HG03060 (cell line): ENCODE measurements around the gene EMX2.

ENCODE experiments used
- ATAC-seq: cut with Tn5 transposase; IDR thresholded peaks from one replicate; pipeline ENCODE4 v1.9.1; 2021; ENCODE audit warnings: low read depth, moderate number of reproducible peaks; ENCODE audit not compliant: unreplicated experiment

Gene EMX2

DNA sequence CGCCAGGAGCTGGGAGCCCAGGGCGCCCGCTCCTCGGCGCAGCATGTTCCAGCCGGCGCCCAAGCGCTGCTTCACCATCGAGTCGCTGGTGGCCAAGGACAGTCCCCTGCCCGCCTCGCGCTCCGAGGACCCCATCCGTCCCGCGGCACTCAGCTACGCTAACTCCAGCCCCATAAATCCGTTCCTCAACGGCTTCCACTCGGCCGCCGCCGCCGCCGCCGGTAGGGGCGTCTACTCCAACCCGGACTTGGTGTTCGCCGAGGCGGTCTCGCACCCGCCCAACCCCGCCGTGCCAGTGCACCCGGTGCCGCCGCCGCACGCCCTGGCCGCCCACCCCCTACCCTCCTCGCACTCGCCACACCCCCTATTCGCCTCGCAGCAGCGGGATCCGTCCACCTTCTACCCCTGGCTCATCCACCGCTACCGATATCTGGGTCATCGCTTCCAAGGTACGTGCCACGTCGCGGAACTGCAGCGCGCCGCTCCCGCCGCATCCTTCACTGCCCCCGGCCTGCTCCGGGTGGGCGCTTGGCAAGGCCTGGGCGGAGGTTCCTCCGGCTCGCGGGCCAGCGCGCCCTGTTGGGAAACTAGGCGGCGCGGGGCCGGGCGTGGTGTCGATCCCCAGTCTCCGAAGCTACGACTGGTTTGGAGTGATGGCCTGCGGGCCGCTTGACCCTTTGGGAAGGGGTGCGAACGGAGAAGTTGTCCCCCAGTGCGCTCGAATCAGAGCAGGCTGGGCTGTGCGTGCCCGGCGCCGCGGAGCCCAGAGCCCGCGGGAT is 868 bp downstream of the EMX2 start:
- ATAC-seq, result no peak

DNA sequence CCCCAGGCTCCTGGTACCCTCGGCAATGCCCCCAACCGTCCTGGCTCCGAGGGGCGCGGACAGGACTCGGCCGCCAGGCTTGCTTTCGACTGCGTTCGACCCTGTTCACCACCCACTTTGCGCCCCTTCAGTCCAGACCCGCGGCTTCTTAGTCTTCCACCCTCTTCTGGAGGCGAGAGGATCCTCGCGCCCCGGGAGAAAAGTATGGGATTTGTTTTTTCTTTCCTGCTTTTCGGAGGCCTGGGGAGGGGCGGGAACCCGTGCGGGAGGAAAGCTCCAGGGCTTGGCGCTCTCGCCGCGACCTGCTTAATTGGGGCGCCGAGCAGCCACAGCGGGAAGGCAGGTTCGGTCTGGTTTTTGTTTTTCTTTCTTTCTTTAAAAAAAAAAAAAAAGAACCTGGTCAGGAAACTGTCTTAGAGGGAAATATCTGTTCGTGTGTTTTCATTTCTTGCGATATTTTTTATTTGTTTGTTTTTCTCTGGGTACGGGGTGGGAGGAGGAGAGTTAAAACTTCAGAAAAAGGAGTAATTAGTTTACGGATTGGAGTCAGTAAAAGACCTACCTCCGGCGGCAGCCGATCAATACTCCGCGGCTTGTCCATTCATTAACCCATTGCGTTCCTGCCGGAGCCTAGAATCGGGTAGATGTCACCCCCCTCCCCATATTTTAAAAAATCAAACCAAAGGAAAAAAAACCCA is 1.6 kb downstream of the EMX2 start:
- no peak for ATAC-seq

GRCh38 chr10:117544711-117545140 is 2.2 kb downstream of the EMX2 start:
- no peak for ATAC-seq

DNA sequence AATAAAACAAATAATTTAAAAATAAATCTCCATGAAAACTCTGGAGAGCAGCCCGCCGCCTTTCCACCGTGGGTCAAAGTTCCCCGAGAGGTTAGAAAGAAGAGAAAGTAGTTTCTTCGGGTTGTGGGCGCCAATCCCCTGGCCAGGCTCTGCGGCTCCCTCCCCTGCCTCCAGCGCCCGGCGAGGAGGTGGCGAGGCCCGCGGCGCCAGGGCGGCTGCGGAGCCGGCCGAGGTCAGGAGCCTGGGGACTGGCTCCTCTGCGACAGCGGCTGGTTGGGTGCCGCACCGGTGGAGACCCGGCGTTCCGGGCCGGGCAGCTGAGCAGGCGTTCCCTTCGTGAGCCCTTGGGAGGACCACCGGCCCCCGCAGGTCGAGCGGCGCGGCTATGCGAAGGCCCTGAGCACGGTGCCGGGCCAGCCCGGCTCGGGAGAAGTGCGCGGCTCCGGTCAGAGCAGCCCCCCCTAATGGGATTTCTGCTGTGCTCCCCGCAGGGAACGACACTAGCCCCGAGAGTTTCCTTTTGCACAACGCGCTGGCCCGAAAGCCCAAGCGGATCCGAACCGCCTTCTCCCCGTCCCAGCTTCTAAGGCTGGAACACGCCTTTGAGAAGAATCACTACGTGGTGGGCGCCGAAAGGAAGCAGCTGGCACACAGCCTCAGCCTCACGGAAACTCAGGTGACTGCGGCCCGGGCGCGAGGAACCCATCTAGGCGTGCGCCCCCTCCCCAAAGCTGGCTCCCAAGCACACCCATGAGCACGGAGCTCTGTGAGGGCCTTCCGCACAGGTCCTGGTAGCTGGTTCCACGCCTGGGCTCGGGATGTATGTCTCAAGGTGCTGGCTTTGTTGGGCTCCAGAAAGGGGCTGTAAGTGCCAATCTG is 2.8 kb downstream of the EMX2 start:
- no peak for ATAC-seq

DNA sequence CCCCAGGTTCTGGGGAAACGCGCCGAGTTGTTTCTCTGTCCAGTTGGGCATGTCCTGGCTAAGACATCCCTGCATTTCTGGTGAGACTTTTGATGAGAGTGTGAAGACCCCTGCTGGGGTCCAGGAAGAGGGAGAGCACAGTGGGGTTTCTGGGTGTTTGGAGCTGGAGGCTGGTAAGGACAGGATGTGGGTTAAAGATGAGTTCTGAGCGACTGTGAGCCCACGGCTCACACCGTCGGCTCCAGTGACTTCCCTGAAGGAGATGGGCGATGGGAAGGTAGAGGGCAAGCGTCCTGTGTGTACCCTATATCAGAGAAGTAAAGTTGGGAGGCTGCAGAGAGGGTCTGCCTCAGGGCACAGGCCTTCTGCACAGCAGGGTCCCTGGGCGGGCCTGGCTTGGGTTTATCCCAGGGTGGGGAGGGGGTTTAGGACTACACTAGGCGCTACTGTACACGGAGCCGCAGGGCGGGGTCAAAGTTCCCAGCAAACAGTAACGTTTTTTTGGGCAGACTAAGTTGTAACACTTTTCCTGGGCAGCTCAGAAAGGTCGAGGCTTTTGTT is 3.6 kb downstream of the EMX2 start:
- ATAC-seq, result no peak

GRCh38 chr10:117546581-117547015 is 4.1 kb downstream of the EMX2 start:
- ATAC-seq, result no peak

GRCh38 chr10:117547016-117547715 is 4.6 kb downstream of the EMX2 start:
- no peak for ATAC-seq

DNA sequence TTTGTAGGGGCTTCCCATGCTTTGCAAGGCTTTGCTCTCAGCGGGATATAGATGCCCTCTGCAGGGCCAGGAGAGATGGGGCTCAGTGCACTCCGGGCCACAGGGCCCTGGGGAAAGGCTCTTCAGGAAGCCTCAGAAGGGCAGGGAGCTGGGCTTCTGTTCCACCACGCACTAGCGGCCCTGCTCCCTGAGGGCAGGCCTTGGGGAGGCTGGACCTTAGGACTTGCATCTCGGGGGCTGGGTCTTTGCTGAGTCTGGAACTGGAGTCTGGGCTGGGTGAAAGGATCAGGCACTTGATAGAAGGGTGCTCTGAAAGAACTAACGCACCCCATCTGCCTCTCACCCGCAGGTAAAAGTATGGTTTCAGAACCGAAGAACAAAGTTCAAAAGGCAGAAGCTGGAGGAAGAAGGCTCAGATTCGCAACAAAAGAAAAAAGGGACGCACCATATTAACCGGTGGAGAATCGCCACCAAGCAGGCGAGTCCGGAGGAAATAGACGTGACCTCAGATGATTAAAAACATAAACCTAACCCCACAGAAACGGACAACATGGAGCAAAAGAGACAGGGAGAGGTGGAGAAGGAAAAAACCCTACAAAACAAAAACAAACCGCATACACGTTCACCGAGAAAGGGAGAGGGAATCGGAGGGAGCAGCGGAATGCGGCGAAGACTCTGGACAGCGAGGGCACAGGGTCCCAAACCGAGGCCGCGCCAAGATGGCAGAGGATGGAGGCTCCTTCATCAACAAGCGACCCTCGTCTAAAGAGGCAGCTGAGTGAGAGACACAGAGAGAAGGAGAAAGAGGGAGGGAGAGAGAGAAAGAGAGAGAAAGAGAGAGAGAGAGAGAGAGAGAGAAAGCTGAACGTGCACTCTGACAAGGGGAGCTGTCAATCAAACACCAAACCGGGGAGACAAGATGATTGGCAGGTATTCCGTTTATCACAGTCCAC is 5.4 kb downstream of the EMX2 start:
- no peak for ATAC-seq

GRCh38 chr10:117549100-117549585 is 6.6 kb downstream of the EMX2 start:
- ATAC-seq, result no peak

- ATAC-seq, result no peak
These were observed 7.5 kb downstream of the EMX2 start for GRCh38 chr10:117550076-117550475.

- no peak for ATAC-seq
These were observed 8.2 kb downstream of the EMX2 start for GRCh38 chr10:117550599-117551329.

DNA sequence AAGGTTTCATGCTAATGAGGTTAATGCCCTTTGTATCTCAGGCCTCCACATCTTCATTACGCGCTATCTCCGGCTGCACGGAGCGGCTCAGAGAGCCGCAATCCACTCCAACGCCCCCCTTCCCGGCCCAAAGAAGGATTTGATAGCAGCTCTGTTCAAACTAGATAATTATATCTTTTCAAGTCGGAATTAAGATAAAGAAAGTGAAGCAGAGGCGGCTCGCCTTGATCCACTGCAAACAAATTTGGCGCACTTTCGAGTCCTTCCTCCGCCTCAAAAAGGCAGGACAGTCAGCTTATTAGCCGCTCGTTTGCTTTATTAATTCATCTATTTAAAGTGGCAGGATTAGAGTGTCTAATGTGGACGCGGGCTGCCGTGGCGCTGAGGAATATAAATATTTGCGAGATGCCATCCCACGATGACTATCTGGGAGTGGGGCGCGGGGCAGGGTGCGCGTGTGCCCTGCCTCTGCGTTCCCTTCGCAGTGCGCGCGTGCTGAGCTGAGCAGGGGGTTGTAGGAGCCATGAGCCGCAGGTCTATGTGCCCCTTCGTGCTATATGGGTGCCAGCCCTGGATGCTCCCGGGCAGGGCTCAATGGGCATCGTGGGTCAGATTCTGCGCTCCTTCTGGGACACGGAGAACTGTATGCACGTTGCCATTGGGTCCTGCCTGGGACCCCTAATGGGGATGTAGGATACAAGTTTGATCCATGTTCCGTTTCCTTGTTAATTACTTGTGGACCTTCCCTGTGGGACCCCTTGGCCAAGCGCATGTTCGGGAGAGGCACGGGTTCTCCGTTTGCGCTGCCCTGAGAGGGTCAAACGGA is 9.0 kb downstream of the EMX2 start:
- no peak for ATAC-seq

DNA sequence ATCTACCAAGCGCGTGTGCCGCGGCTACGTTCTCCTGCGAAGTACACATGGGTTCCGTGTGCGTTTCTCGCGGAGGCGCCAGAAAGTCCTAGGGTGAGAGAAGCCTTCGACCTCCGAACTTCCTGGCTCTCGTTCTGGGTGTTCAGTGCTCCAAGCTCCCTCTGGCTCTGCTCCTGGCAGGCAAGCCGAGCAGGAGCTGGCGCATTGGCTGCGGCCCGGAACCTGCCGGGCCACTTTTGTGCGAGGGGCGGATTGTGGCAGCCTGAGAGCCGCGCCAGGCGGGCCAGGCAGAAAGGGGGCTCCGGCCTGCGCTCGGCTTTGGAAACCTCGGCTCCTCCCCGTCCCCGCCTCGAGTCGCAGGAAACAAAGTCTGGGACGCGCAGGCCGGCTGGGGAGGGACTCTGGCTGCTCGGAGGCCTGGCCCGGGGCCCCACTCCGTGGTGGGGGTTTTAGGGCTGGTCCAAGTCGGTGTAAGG is 9.6 kb downstream of the EMX2 start:
- no peak for ATAC-seq

DNA sequence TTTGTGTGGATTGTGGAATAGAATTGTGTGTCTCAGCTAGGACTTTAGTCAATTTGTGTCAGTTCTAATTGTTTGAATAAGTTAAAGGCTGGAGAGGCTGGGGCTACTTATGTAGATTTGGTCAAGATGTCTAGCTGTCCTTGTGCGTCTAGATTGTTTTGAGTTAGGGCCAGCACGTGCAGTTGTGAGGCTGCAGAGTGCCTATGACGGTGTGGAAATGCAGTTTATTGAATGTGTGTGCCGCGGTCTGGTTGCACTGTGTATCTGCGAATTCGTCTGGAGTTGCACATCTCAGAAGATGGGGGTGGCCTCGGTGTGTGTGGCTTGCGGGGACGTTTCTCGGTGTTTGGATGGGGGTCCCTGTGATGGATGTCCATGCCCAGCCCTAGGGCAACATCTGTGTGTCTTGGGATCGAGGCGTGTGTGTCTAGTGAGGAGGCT is 10.2 kb downstream of the EMX2 start:
- no peak for ATAC-seq

GRCh38 chr10:117553142-117553814 is 10.7 kb downstream of the EMX2 start:
- ATAC-seq, result no peak

- ATAC-seq, result no peak
These were observed 11.2 kb downstream of the EMX2 start for GRCh38 chr10:117553815-117554172.
